Breast epithelium (tissue), 3 donors: Measurements from ENCODE around the gene CPTP.

ENCODE experiments used
- CTCF ChIP-seq, 3 donors: fragments of 450-650 bp; IDR thresholded peaks; one replicate each; pipeline ENCODE4 v1.5.1; 2016 to 2017; ENCODE audit warnings: antibody characterized with exemption in 3 of 3, mild to moderate bottlenecking in 3 of 3, moderate library complexity in 3 of 3
- POLR2A ChIP-seq: fragments of 450-650 bp; IDR thresholded peaks from one replicate; pipeline ENCODE4 v1.6.1; 2016; ENCODE audit warnings: antibody characterized with exemption, mild to moderate bottlenecking, moderate library complexity
- POLR2AphosphoS5 ChIP-seq, 3 donors: sonication (generic); formaldehyde crosslinking; IDR thresholded peaks; one replicate each; pipeline ENCODE4 v1.6.1; 2017; ENCODE audit warnings: antibody characterized with exemption in 3 of 3

DNA sequence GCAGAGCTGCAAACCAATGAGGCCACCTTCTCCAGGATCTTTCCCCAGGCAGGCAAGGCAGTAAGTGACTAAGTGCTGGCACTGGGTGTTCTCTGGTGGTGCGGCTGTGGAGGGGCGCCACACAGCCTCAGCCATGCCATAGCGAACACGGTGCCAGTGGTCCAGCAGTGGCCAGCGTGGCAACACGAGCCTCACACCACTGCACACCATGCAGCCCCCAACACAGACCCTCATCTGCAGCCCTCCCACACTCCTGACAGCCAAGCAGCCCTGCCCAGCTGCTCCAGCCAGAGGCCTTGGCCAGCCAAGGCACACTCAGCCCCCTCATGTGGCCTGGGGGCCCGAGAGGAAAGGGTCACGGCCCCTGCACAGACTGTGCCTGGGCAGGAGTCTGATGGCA lies 3.1 kb upstream of the CPTP start:
- TF ChIP-seq CTCF (IDR thresholded peaks at IDR 0.05) = no peak
- no peak for TF ChIP-seq POLR2AphosphoS5 (IDR thresholded peaks at IDR 0.05)
- no peak for TF ChIP-seq POLR2A
